Measurements from ENCODE around the gene CHRNE.
"Not testable (repeated sequence)": the region's sequence is repeated elsewhere in the genome, so short reads cannot be mapped to it uniquely, and the experiment has no call there.

Gene CHRNE

DNA sequence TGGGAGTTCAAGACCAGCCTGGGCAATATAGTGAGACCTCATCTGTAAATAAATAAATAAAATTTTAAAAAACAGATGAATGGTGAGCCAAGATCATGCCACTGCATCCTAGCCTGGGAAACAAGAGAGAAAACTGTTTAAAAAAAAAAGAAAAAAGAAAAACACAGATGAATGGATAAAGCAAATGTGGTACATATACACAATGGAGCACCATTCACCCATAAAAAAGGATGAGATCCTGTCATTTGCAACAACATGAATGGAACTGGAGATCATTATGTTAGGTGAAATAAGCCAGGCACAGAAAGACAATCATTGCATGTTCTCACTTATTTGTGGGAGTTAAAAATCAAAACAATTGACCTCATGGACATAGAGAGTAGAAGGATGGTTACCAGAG, 3.7 kb upstream of the CHRNE start:
- not testable (repeated sequence) for DNase-seq (ENCODE audit: low read depth)

GRCh38 chr17:4902540-4902939, 358 bp downstream of the CHRNE start:
- no peak for DNase-seq (ENCODE audit: low read depth)

DNA sequence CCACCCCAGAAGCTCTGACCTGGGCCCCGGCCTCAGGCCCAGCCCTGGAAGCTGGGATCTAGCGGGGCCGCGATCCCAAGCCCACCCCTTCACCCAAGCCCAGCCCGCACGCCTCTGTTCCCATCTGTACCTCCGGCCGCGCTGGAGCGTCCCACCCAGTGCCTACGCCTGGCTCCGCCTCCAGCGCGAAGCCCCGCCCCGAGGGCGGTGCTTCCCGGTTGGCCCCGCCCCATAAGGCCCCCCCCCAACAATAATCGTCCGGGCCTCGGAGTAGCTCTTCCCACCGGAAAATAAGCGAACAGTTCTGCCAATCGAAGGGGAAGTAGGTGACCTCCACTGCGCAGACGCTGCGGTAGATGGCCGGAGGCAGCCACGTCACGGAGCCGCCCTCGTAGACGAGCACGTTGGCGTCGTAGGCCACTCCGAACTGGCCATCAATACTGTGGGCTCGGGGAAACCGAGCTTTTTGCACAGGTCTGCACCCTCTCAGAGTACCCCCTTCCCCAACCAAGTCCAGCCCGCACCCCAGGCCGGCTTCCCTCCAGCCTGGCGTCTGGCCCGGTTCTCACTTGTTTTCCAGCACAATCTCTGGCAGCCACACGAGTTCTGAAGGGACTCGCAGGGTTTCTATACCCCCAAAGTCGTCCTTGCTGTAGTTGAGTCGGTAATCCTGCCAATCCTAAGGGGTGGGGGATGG, 1.1 kb downstream of the CHRNE start:
- DNase-seq (ENCODE audit: low read depth) = no peak

GRCh38 chr17:4901108-4901647, 1.7 kb downstream of the CHRNE start:
- DNase-seq (ENCODE audit: low read depth) = no peak

DNA sequence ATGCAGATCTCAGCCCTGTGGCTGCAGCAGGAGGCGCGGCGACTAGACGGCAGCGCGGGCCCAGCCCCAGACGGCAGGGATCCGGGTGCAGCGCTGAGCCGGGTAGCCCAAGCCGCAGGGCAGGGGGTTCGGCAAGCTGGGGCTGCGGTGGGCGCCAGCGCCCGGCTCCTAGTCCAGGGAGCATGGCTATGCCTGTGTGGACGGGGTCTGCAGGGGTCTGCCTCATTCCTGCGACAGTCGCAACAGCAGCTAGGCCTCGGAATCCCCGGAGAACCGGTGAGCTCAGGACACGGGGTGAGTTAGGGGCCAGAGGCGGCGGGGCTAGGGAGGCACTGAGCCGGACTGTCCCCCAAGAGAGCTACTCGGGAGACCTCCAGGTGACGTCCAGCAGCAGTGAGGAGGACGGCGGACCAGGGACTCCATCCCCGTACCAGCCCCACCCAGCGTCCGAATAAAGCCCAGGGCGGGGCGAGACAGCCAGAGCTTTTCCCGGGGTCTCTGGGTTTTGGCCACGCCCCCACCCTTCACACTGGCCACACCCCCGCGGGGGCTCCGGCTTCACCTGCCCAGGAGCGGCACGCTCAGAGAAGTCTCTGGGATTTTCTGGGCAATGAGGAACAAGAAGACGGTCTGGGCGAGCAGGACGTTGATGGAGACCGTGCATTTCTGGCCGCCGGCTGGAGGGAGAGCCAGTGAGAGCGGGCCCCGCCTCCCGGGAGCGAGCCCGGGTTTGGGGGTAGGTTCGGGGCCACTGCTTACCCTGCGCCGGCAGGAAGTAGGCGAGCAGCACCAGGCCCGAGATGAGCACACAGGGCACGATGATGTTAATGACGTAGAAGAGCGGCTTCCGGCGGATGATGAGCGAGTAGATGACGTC, 2.4 kb downstream of the CHRNE start:
- DNase-seq (ENCODE audit: low read depth) = no peak

DNA sequence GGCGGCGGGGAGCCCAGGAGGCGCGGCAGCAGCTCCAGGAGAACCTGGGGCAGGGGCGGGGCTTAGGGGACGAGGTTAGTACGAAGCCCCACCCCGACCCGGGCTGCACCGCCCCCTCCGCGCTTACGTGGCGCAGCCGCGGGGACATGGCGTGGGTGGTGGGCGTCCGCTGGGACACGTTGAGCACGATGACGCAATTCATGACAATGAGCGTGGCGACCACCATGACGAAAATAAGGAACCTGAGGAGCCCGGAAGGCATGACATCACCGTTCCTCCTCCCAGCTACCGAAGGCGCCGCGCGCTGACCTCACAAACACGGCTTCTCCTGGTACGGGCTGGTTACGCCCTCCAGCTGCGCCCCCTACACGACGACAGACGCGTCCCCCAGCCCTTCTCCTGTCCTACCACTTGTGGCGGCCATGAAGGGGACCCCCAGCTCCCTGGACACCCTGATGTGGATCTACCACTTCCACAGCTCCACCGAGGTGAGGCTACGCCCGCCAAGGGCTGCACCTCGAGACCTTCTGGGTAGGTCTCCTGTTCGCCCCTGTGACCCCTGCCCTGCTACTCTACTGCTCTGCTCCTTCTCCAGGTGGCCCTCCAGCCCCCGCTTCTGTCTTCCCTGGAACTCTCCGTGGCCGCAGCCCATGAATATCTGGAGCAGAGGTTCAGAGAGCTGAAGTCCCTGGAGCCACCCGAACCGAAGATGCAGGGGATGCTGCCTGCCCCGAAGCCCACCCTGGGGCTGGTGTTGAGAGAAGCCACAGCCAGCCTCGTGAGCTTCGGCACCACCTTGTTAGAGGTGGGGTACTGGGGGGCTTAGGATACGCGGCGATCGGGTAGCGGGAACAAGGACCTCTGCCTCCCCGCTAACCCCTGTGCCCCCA, 3.3 kb downstream of the CHRNE start, which contains the start of gene C17orf107:
C17orf107 (plus strand) TSS at position 196 of the 890 bp plus-strand sequence; CDS start at position 423, 227 bp downstream.
- peak; percentile 69 for DNase-seq (ENCODE audit: low read depth)

GRCh38 chr17:4898927-4899326, 4.0 kb downstream of the CHRNE start:
- DNase-seq (ENCODE audit: low read depth) = no peak

DNA sequence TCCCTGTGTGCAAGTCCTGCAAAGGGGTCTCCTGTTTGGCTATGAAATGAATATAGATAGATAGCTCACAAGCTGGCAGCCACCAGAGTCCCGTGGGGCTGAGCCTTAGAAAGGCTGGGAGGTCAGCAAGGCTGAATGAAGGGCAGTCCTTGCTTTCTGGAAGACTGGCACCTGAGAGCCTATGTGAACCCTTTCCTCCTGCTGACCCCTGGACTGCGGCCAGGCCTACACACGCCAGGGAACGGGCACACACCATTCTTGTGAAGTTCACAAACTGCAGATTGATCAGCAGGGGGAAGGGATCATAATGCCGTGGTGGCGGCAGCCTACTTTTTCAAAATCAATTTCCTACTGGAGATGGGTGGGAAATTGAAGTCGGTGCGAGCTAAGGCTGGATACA, 4.5 kb downstream of the CHRNE start:
- no peak for DNase-seq (ENCODE audit: low read depth)

GRCh38 chr17:4897785-4898184, 5.1 kb downstream of the CHRNE start:
- DNase-seq (ENCODE audit: low read depth) = no peak

- no peak for DNase-seq (ENCODE audit: low read depth)
These were observed 5.7 kb downstream of the CHRNE start for GRCh38 chr17:4897198-4897687.

DNA sequence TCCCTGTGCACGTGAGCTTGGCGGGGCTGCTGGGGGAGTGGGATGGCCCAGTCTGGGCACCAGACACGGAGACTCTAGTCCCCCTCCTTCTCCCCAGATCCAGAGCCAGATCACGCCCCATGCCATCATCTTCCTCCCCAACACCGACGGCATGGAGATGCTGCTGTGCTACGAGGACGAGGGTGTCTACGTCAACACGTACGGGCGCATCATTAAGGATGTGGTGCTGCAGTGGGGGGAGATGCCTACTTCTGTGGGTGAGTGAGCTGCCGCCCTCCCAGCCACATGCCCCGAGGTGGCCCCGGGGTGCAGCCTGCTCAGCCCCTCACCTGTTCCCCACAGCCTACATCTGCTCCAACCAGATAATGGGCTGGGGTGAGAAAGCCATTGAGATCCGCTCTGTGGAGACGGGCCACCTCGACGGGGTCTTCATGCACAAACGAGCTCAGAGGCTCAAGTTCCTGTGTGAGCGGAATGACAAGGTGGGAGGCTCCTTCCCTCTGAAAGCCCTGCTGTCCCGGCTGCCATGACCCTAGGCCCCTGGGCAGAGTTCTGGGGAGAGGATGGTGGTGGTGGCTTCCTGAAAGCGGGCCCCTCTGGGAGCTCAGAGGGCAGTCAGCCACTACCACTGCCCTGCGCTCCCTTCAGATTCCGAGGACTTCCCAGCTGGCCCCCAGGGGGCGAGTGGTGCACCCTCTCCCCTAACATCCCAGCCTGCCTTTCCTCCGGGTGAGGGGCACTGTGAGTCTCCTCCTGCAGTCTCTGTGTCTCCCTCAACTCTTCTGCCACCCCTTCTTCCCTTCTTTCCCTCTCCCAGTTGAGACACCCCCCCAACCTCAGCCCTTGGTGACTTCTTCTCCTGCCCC, 6.3 kb downstream of the CHRNE start:
- no peak for DNase-seq (ENCODE audit: low read depth)

DNA sequence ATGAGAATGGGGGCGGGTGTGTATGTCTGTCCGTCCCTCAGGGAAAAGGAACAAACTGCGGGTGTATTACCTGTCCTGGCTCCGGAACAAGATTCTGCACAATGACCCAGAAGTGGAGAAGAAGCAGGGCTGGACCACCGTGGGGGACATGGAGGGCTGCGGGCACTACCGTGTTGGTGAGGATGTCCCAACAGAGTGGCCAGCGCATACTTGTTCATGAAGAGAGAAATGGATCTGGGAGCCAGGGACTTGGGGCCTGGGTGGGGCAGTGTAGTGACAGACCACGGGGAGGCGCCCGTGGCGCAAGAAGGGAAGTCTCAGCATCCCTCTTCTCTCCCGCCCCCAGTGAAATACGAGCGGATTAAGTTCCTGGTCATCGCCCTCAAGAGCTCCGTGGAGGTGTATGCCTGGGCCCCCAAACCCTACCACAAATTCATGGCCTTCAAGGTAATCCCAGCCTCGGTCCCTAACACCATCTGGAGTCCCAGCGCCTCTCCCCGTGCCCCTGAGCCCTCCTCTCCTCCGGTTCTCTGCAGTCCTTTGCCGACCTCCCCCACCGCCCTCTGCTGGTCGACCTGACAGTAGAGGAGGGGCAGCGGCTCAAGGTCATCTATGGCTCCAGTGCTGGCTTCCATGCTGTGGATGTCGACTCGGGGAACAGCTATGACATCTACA, 7.1 kb downstream of the CHRNE start:
- no peak for DNase-seq (ENCODE audit: low read depth)

DNA sequence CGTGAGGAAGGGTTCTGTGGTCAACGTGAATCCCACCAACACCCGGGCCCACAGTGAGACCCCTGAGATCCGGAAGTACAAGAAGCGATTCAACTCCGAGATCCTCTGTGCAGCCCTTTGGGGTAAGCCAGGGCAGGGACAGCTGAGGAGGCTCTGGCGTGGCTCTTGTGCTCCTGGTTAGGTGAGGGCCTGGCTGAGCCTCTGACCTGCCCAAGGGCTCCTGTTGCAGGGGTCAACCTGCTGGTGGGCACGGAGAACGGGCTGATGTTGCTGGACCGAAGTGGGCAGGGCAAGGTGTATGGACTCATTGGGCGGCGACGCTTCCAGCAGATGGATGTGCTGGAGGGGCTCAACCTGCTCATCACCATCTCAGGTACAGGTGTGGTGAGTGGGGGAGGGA, 7.8 kb downstream of the CHRNE start:
- no peak for DNase-seq (ENCODE audit: low read depth)

GRCh38 chr17:4893721-4894560, 9.0 kb downstream of the CHRNE start:
- no peak for DNase-seq (ENCODE audit: low read depth)

DNA sequence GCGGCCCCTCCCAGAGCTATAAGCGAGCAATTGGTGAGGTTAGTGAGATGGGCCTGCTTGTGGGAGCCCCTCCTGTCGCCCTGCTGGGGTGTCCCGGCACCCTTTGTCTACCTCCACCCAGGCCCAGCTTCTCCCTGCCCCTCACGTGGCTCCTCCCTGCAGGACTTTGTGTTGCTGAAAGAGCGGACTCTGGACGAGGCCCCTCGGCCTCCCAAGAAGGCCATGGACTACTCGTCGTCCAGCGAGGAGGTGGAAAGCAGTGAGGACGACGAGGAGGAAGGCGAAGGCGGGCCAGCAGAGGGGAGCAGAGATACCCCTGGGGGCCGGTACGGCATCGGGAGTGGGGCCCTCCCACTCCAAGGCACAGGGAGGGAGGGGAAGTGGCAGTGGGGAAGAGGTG, 9.6 kb downstream of the CHRNE start:
- DNase-seq (ENCODE audit: low read depth) = no peak

- no peak for DNase-seq (ENCODE audit: low read depth)
These were observed 10.2 kb downstream of the CHRNE start for GRCh38 chr17:4892499-4893221.

GRCh38 chr17:4891411-4892410, 11.2 kb downstream of the CHRNE start:
- DNase-seq (ENCODE audit: low read depth) = no peak

All from amniotic epithelial cell (primary cell).